ENCODE data around the gene INPP5K.

INPP5K gene

DNA sequence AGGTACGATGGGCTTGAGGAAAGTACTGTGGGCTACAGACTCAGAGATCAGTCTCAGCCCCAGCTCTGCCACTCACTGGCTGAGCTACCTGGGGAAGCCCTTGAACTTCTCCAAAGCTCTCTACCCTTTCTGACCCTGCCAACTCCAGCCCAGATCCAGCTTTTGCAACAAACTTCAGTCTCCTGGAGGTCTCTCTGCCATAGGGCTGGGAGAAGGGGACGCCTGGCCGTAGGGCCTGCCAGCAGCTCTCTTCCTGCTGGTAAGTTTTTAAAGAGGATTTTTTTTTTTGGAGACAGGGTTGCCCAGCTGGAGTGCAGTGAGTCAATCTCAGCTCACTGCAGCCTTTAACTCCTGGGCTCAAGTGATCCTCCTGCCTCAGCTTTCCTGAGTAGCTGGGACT, 11.5 kb downstream of the INPP5K start:
- DNase-seq: no peak

DNA sequence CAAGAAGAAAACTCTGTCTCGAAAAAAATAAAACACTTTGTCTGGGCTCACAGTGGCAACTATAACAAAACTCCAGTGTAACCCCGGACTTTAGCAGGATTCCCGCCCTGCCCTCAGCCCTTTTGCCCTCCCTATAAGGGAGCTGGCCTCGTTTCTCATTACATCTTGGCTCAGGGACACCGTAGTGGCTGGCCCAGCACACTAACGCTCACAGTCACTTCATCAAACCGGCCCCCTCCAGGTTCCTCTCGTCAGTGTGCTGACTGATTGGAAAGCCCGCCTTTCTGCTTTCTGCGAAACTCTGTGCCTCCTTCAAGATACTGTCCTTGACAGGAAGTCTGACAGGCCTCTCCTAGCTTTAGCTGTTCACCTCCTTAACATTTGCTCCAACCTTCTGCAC, 12.7 kb downstream of the INPP5K start:
- no peak for DNase-seq

DNA sequence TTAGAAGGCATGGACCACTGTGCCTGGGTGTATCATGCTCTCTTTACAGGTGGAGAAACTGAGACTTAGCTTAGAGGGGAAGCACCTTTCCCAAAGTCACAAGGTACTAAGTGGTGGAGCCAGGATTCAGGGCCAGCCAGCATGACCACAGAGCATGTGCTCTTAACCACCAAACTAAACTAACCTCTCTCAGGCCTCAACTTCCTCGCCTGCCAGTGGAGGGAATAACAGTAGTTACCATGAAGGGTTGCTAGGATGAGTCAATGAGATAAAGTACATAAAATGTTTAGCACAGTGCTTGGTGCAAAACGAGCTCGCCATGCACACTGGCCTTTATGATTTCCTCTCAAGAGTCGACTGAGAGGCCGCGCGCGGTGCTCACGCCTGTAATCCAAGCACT, 17.5 kb downstream of the INPP5K start:
- DNase-seq: no peak

- no peak for DNase-seq
Measured at GRCh38 chr17:1498233-1498632, 18.2 kb downstream of the INPP5K start.

DNA sequence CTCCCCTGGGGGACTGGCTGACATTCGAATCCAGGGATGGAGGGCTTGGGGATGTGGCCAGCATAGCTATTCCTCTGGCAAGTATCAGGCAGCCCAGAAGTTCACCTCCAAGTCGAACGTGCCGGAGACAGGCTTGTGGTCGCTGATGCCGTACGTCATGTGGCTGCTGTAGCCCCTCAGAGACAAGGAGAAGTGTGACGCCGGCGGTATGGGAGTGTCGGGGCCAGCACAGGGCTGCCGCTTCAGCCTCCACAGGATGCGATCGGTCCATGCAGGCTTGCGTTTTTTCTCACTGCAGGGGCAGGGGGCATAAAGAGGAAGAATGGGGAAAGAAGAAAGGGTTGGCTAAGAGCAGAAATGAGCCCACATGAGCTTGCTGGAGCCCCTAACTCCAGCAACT, 18.6 kb downstream of the INPP5K start:
- no peak for DNase-seq

DNA sequence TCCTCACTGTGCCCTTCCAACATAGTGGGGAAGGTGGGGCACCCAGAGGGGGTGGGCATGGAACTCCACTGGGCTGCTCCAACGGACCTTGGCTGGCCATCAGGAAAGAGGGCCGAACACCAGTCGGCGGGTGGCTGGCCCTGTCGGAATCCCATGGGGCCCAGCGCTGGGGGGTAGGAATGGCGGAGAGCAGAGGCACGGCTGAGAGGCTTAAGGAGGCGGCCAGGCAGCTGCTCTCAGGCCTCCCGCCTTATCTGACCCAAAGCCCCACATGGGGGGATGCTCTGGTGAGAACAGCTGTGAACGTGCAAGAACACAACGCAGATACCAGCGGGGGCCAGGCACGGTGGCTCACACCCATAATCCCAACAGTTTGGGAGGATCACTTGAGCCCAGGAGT, 19.5 kb downstream of the INPP5K start:
- no peak for DNase-seq

DNA sequence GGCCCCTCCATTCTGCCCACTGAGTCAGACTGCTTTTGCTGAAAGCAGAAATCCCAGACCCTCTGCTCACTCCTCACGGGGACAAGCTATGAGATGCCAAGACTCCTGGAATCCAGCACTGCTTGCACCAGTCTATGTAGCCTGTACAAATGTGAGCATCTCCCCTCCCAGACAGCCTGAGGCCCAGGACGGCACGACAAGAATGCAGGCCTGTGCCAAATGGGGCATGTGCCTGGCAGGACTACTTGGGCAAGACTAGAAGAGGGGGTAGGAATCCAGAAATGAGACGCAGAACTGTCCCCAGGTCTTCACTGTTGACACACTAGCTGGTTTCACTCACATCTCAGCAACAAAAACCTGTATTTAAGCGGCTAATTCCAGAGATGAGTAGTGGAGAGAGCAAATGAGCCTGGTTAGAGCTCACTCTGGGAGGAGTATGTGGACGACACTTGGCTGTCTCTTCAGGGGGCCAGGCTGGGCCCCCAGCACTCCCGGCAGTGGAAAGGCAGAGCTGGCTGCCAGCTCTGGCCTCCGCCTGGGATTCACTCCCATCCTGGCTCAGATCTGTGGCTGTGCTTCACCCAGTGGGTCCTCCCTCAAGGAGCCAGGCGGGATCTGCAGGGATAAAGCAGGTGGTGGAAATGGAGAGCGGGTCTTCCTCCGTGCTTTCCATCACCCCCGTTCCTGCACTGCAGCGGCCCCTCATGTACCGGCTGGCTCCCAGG, 21.0 kb downstream of the INPP5K start:
- DNase-seq: no peak

DNA sequence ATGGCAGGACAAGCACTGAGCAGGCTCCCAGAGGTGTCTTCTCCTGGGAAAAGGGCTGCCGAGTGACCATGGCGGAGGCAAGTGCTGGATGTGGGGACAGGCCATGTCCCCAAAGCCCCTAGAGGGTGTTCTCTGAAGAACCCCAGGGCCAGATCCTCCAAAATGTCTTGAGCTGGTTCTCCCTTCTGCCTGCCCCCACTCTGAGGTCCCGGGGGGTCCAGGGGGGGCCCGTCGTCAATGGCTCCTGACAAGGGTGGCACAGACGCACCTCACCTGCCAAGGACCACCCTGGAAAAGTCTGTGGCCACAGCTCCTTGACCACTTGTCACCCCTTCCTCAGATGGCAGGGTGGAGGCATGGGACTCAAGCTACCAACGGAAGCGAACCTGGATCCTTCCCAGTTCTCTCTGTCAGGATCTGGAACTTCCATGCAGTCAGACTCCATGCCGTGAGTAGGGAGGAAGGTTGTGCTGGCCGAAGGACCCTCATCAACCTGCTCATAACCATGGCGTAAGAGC, 21.6 kb downstream of the INPP5K start:
- DNase-seq: no peak

DNA sequence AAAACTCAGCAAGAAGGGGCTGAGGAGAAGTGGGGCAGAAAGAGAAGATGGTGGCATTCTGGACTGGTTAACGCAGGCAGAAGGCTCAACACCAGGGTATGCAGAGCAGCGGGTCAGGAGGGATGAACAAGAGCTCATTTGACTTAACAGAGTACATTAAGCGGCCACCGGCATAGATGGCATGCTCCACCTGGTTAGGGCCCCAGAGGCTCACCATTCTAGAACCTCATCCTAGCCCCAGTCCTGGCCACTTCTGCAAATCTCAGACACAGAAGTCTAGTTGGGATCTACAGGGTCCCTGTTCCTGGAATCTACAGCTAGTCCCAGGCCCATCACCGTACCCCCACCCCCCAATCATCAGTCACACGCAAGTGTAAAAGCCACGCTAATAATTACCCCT, 22.2 kb downstream of the INPP5K start:
- no peak for DNase-seq

GRCh38 chr17:1493291-1493980, 23.0 kb downstream of the INPP5K start:
- DNase-seq: no peak

GRCh38 chr17:1492249-1493206, 23.9 kb downstream of the INPP5K start, which contains the start of gene MYO1C:
Gene MYO1C (minus strand): TSS chr17:1492686. CDS start chr17:1492487, 199 bp downstream.
- no peak for DNase-seq

- DNase-seq: peak in 1 of 2 experiments; percentile 54
Measured at GRCh38 chr17:1491443-1492248, 24.8 kb downstream of the INPP5K start.

DNA sequence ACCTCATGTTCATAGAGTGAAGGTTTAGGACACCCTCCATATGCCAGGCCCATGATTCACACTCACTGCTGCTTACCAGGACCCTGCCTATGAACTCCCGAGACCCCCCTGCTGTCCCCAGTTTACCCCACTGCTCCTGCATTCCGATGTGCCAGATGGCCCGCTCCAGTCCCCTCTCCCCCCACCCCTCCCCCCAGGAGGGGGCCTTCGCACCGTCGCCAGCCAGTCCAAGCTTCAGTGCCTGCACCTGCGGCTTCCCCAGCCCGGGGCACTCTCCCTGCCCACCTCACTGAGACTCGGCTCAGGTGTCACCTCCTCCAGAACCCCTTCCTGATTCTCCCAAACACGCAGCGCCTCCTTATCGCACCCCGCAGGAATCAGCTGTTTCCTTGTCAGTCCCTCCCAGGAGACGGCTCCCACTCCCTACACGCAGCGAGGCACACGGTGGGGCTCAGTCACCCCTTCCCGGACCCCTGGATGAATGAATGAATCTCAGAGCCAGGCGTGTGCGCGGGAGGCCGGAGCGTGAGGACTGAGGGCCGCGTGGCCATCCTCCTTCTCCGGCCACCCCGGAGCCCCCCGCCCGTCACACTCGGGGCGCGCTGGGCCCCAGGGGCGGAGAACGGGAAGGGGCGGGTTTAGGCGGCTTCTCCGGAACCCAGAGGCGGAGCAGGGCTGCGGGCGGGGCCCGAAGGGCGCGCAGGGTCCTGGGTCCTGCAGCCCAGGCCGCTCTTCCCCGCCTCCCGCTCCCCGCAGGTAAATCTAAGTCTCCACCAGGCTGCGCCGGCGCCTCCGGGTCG, 25.6 kb downstream of the INPP5K start:
- peak; percentile 55 to 69 for DNase-seq

- DNase-seq: no peak
Measured at GRCh38 chr17:1488826-1489270, 27.6 kb downstream of the INPP5K start.

DNA sequence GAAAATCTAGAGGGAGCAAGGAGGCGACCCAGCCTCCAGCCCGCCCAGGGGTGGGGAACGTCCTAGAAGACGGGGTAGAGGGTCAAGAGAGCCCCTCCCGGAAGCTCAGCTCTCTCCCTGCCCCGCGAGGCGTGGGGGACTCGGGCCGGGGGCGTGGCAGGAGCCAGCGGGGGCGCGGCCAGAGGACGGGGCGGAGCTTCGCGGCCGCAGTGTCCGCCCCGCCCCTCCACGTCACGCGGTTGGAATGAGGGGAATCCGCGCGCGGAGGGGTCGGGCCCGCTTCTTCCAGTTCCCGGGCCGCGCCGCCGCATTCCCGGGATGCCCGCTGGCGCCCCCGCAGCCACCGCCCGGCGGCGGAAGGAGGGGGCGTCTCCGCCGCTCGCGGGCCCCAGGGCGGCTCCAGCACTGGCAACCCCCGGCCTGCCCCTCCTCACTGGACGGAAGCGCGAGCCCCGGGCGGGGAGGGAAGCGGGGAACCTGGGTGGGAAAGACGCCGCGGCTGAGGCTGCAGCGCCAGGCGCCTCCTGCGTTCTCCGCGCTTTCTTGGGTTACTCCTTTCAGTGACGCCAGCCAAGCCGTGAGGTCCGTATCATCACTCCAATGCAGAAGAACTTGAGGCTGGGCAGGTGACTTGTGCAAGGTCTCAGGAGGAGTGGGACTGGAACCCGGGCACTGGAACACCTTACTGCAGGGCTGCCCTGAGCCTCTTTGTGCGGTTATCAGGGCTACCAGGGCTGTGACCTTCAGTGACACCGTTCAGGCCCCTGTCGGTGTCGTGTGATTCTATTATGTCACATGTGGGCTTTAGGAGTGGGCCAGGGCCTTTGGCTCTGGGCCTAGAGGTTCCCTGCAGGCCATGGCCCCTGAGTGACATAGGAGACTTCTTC, 28.2 kb downstream of the INPP5K start:
- DNase-seq: peak; percentile 58 to 70

GRCh38 chr17:1486802-1487695, 29.4 kb downstream of the INPP5K start:
- peak; percentile 64 to 82 for DNase-seq

- DNase-seq: peak; percentile 62 to 81
Measured at GRCh38 chr17:1485423-1486376, 30.7 kb downstream of the INPP5K start.
